HK-2 (cell line): Measurements from ENCODE around the gene BCDIN3D.

Source experiments
- DNase-seq: peaks from one replicate; pipeline ENCODE4 v3.0.0-alpha.2; 2018; ENCODE audit not compliant: unreplicated experiment

The BCDIN3D gene

GRCh38 chr12:49819786-49820185 is 23.1 kb downstream of the BCDIN3D start:
- no peak for DNase-seq

GRCh38 chr12:49818241-49818895 is 24.5 kb downstream of the BCDIN3D start:
- DNase-seq = no peak

- DNase-seq = no peak
These were observed 29.8 kb downstream of the BCDIN3D start for GRCh38 chr12:49813131-49813530.

GRCh38 chr12:49811961-49812401 is 30.9 kb downstream of the BCDIN3D start:
- DNase-seq = no peak

- no peak for DNase-seq
These were observed 31.8 kb downstream of the BCDIN3D start for GRCh38 chr12:49811136-49811535.

- DNase-seq = no peak
These were observed 33.0 kb downstream of the BCDIN3D start for GRCh38 chr12:49809906-49810389.

GRCh38 chr12:49809381-49809905 is 33.5 kb downstream of the BCDIN3D start:
- DNase-seq = no peak

GRCh38 chr12:49808686-49809380 is 34.1 kb downstream of the BCDIN3D start:
- no peak for DNase-seq

GRCh38 chr12:49807991-49808580 is 34.8 kb downstream of the BCDIN3D start:
- DNase-seq = no peak

- no peak for DNase-seq
These were observed 36.0 kb downstream of the BCDIN3D start for GRCh38 chr12:49806877-49807276.

GRCh38 chr12:49806321-49806813 is 36.5 kb downstream of the BCDIN3D start:
- no peak for DNase-seq

GRCh38 chr12:49805409-49805808 is 37.5 kb downstream of the BCDIN3D start:
- DNase-seq = no peak

GRCh38 chr12:49804821-49805220 is 38.1 kb downstream of the BCDIN3D start:
- no peak for DNase-seq

GRCh38 chr12:49803693-49804450 is 39.0 kb downstream of the BCDIN3D start:
- no peak for DNase-seq

GRCh38 chr12:49801141-49802063 is 41.5 kb downstream of the BCDIN3D start:
- no peak for DNase-seq

- DNase-seq = no peak
These were observed 42.3 kb downstream of the BCDIN3D start for GRCh38 chr12:49800421-49801140.

GRCh38 chr12:49798934-49799333 is 44.0 kb downstream of the BCDIN3D start:
- DNase-seq = no peak

- DNase-seq = no peak
These were observed 44.7 kb downstream of the BCDIN3D start for GRCh38 chr12:49798248-49798647.

- DNase-seq = no peak
These were observed 45.5 kb downstream of the BCDIN3D start for GRCh38 chr12:49797449-49797776.
